ENCODE measurements around the gene DNAJA2.
"Not testable (repeated sequence)": the region's sequence is repeated elsewhere in the genome, so short reads cannot be mapped to it uniquely, and the experiment has no call there.

Gene DNAJA2

DNA sequence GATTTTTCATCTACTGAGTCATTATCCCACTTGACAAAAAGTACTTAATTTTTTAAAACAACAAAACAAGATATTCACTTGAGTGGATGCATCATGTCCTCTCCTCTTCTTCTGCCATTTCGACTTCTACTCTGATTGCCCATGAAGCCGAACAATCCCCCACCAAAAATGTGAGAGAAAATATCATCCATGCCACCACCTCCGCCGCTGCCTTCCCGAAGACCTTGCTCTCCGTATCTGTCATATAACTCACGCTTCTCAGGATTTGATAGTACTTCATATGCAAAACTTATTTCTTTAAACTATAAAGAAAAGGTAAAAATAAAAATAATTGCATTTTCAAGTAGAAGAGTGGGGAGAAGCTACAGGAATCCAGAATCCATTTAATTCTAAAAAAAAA is 2.2 kb downstream of the DNAJA2 start:
- peaks cover 83% of the 10 kb centered on the region for H3K36me3 Mint-ChIP-seq (ENCODE audit: insufficient read depth)
- H3K4me1 Mint-ChIP-seq (ENCODE audit: low read depth in 2 of 2) = peaks cover 31 to 46% of the 10 kb centered on the region in 2 donors
- ATAC-seq (replicated peaks) = no peak

GRCh38 chr16:46970089-46970488 is 3.4 kb downstream of the DNAJA2 start:
- DNase-seq (no peak), ATAC-seq (replicated peaks) (no peak)
- Mint-ChIP-seq H3K36me3 (ENCODE audit: insufficient read depth) (peaks cover 94% of the 10 kb centered on the region), H3K4me1 (ENCODE audit: low read depth in 2 of 2) (peaks cover 31 to 42% of the 10 kb centered on the region in 2 donors), H3K9me3 (no peaks in the 10 kb centered on the region), H3K4me3 (peak overlapping the region in 1 of 2 donors; percentile 40), H3K27ac (no peak overlapping the region), H3K27me3 (no peaks in the 10 kb centered on the region)

More for the DNA sequence above, 2.2 kb downstream of the DNAJA2 start:
- DNase-seq = no peak
- Mint-ChIP-seq H3K27ac (peak overlapping the region; percentile 83 to 99), H3K4me3 (peak overlapping the region; percentile 8 to 90), H3K27me3 (no peaks in the 10 kb centered on the region), H3K9me3 (no peaks in the 10 kb centered on the region)

DNA sequence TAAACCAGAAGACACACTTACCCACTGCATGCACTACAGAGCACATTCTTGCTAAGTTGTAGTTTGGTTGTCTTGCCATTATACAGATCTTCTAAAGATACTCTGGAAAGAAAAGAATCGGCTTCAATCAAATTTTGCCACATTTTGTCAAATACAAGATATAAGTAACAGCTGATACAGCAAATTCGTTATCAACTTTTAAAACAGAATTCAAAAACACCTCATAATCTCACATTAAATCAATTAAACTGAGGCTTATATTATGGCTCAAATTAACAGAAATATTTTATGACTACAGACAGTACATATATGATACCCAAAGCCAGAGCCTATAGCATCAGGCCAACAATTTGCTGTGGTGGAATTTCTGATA is 5.4 kb downstream of the DNAJA2 start:
- ATAC-seq (replicated peaks) (no peak), DNase-seq (no peak)
- no peaks in the 10 kb centered on the region for H3K9me3 Mint-ChIP-seq
- peaks cover 98% of the 10 kb centered on the region for H3K36me3 Mint-ChIP-seq (ENCODE audit: insufficient read depth)
- no peak overlapping the region for H3K4me3 Mint-ChIP-seq
- no peak overlapping the region for H3K27ac Mint-ChIP-seq
- H3K27me3 Mint-ChIP-seq = no peaks in the 10 kb centered on the region
- H3K4me1 Mint-ChIP-seq (ENCODE audit: low read depth in 2 of 2) = peaks cover 25 to 40% of the 10 kb centered on the region in 2 donors

DNA sequence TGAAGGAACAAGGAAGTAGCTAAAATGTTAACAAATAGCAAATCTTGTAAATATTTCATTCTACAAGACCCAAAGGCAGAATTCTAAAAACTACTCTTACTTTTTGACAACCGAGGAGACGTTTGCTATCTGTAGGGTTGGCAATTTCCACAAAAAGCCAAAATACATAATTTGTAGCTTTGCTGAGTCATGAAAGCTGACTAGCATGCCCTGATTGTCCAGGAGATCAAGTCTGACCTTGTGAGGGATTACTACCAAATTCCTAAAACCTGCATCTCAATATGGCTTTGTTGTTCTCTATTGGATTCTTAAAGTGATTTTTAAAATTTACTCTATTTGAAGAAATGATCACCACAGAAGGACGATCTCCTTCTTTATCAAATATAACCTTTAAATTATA is 10.8 kb downstream of the DNAJA2 start:
- H3K36me3 Mint-ChIP-seq (ENCODE audit: insufficient read depth) = peaks cover 100% of the 10 kb centered on the region
- peak overlapping the region; percentile 74 to 95 for H3K27ac Mint-ChIP-seq
- ATAC-seq (replicated peaks) (no peak), DNase-seq (no peak)
- H3K27me3 Mint-ChIP-seq = no peaks in the 10 kb centered on the region
- H3K9me3 Mint-ChIP-seq = no peaks in the 10 kb centered on the region
- peak overlapping the region; percentile 26 to 46 for H3K4me3 Mint-ChIP-seq
- H3K4me1 Mint-ChIP-seq (ENCODE audit: low read depth in 2 of 2) = peaks cover 28 to 32% of the 10 kb centered on the region in 2 donors

DNA sequence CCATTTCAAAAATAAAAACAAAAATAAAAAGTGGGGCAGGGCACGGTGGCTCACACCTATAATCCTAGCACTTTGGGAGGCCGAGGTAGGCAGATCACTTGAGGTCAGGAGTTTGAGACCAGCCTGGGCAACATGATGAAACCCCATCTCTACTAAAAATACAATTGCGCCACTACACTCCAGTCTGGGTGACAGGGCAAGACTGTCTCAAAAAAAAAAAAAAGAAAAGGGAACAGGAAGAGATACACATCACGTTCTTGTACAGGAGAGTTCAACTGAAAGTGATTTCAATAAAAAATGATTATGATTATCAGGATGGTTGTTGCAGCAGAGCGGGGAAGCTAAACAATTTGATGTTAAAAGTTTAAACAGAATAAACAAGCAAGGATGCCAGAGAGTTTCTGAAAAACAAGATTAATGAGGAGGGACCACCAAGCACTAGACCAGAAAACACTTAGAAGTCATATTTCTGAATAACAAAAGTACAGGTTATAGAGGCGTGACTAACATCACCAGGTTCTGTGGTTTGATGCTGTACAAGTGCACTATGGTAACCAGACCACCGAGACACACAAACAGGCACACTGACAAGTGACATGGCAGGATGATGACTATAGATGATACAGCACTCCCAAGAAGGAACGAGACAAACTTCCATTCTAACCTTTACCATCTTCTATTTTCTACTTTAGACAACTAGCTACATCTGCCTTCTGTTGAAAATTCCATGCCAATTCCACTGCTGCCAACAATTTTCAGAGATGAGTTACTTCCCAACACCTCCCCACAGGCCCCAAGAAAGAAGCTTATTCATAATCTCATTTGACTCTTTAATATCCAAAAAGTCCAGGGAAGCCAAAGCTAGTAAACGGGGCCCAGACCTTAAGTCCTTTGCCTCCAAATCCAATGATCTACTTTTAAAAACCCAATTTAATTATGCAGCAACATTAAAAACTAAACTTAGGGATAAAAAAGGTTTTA is 11.8 kb downstream of the DNAJA2 start:
- Mint-ChIP-seq H3K27me3 (no peaks in the 10 kb centered on the region), H3K4me3 (peak overlapping the region; percentile 26 to 46), H3K9me3 (no peaks in the 10 kb centered on the region), H3K4me1 (ENCODE audit: low read depth in 2 of 2) (peaks cover 21 to 26% of the 10 kb centered on the region in 2 donors), H3K36me3 (ENCODE audit: insufficient read depth) (peaks cover 100% of the 10 kb centered on the region), H3K27ac (peak overlapping the region; percentile 74 to 95)
- DNase-seq = peak; percentile 1 to 17 (median 9)
- peak; percentile 96 for ATAC-seq (replicated peaks)

- Mint-ChIP-seq H3K27me3 (no peaks in the 10 kb centered on the region), H3K9me3 (no peaks in the 10 kb centered on the region), H3K4me1 (ENCODE audit: low read depth in 2 of 2) (peaks cover 0 to 2% of the 10 kb centered on the region in 2 donors), H3K4me3 (no peak overlapping the region), H3K27ac (peak overlapping the region in 1 of 2 donors; percentile 11), H3K36me3 (ENCODE audit: insufficient read depth) (peaks cover 64% of the 10 kb centered on the region)
- DNase-seq = no peak
- ATAC-seq (replicated peaks) = no peak
These were observed 18.9 kb downstream of the DNAJA2 start for GRCh38 chr16:46954562-46954961.

GRCh38 chr16:46950009-46950408 is 23.5 kb downstream of the DNAJA2 start:
- ATAC-seq (replicated peaks) (no peak), DNase-seq (no peak)
- Mint-ChIP-seq H3K27ac (peak overlapping the region in 1 of 2 donors; percentile 20), H3K4me1 (ENCODE audit: low read depth in 2 of 2) (no peaks in the 10 kb centered on the region), H3K4me3 (no peak overlapping the region), H3K9me3 (no peaks in the 10 kb centered on the region), H3K36me3 (ENCODE audit: insufficient read depth) (peaks cover 21% of the 10 kb centered on the region), H3K27me3 (no peaks in the 10 kb centered on the region)

DNA sequence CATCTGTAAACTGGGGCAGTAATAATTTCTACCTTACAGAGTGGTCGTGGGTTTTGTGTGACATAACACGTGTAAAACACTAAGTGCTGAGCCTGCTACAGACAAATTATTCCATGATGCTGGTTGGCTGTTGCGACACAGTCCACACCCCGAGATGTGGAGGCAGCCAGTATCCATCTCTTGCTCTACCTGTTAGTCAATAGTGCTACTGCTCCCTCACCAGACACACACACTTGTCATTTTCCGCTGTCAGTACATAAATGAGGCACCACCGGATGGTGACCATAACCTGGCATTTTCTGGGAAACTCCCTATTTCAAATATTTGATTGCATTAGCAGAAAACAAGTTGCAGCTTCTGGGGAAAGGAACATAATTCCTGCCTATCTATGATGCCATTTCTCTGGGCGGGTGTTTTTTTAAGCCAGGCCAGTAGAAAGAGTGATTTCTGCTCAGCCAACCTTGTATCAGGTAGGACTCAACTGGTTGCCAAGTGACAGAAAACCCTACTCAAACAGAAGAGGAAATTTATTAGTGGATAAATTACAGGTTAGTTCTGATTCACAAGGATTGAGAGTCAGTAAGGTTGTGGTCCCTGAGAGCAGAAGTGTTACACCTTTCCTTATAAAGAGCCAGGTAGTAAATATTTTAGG is 24.1 kb downstream of the DNAJA2 start:
- no peaks in the 10 kb centered on the region for H3K27me3 Mint-ChIP-seq
- ATAC-seq (replicated peaks) (peak; percentile 35), DNase-seq (no peak)
- H3K4me1 Mint-ChIP-seq (ENCODE audit: low read depth in 2 of 2) = no peaks in the 10 kb centered on the region
- H3K27ac Mint-ChIP-seq = peak overlapping the region in 1 of 2 donors; percentile 35
- no peak overlapping the region for H3K4me3 Mint-ChIP-seq
- H3K9me3 Mint-ChIP-seq = no peaks in the 10 kb centered on the region
- H3K36me3 Mint-ChIP-seq (ENCODE audit: insufficient read depth) = peaks cover 18% of the 10 kb centered on the region

DNA sequence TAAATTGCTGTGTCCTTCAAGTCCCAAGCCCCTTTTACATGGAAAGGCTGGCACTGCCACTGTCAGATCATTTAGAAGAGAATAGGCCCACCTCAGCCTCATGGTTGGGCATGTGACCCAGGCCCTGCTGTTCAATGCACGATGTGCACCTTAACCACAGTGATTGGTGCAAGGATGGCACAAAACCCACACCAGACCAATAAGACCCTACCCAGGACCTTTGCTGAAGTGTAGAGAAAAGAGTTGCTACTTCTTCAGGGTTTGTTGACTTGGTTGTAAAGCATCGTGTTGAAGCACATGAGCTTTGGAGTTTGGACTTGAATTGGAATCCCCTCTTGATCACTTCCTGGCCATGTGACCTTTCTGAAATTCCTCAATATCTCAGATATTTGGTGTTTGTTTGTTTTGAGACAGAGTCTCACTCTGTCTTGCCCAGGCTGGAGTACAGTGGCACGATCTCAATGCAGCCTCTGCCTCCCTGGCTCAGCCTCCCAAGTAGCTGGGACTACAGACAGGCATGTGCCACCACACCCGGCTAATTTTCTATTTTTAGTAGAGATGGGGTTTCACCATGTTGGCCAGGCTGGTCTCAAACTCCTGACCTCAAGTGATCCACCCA is 24.8 kb downstream of the DNAJA2 start:
- H3K36me3 Mint-ChIP-seq (ENCODE audit: insufficient read depth) = peaks cover 11% of the 10 kb centered on the region
- no peak for DNase-seq
- H3K27ac Mint-ChIP-seq = peak overlapping the region in 1 of 2 donors; percentile 35
- H3K4me1 Mint-ChIP-seq (ENCODE audit: low read depth in 2 of 2) = no peaks in the 10 kb centered on the region
- no peaks in the 10 kb centered on the region for H3K9me3 Mint-ChIP-seq
- no peak for ATAC-seq (replicated peaks)
- no peaks in the 10 kb centered on the region for H3K27me3 Mint-ChIP-seq
- no peak overlapping the region for H3K4me3 Mint-ChIP-seq

GRCh38 chr16:46947900-46948547 is 25.4 kb downstream of the DNAJA2 start:
- DNase-seq (peak; percentile 21 to 41 (median 24)), ATAC-seq (replicated peaks) (peak; percentile 67)
- Mint-ChIP-seq H3K27ac (no peak overlapping the region), H3K36me3 (ENCODE audit: insufficient read depth) (peaks cover 8% of the 10 kb centered on the region), H3K4me3 (no peak overlapping the region), H3K27me3 (no peaks in the 10 kb centered on the region), H3K4me1 (ENCODE audit: low read depth in 2 of 2) (peaks cover 0 to 4% of the 10 kb centered on the region in 2 donors), H3K9me3 (no peaks in the 10 kb centered on the region)

- not testable (repeated sequence) for H3K27ac Mint-ChIP-seq; H3K27me3 Mint-ChIP-seq; H3K4me1 Mint-ChIP-seq (ENCODE audit: low read depth in 2 of 2); ATAC-seq (replicated peaks); H3K36me3 Mint-ChIP-seq (ENCODE audit: insufficient read depth); H3K4me3 Mint-ChIP-seq; H3K9me3 Mint-ChIP-seq; DNase-seq
These were observed 28.8 kb downstream of the DNAJA2 start for GRCh38 chr16:46944713-46945112.

DNA sequence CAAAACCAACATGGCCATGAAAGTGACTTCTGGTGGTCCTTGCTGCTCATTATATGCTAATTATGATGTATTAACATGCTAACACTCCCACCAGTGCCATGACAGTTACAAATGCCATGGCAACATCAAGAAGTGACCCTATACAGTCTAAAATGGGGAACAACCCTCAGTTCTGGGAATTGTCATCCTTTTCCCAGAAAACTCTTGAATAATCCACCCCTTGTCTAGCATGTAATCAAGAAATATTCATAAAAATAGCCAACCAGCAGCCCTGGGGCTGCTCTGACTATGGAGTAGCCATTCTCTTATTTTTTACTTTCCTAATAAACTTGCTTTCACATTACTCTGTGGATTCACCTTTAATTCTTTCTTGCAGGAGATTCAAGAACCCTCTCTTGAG is 35.9 kb downstream of the DNAJA2 start:
- Mint-ChIP-seq H3K27me3 (no peaks in the 10 kb centered on the region), H3K4me3 (no peak overlapping the region), H3K27ac (no peak overlapping the region), H3K9me3 (no peaks in the 10 kb centered on the region), H3K36me3 (ENCODE audit: insufficient read depth) (no peaks in the 10 kb centered on the region), H3K4me1 (ENCODE audit: low read depth in 2 of 2) (no peaks in the 10 kb centered on the region)
- DNase-seq (no peak), ATAC-seq (replicated peaks) (no peak)

- Mint-ChIP-seq H3K36me3 (ENCODE audit: insufficient read depth) (no peaks in the 10 kb centered on the region), H3K4me1 (ENCODE audit: low read depth in 2 of 2) (peaks cover 0 to 3% of the 10 kb centered on the region in 2 donors), H3K27me3 (no peaks in the 10 kb centered on the region), H3K9me3 (no peaks in the 10 kb centered on the region), H3K27ac (no peak overlapping the region), H3K4me3 (no peak overlapping the region)
- no peak for ATAC-seq (replicated peaks)
- DNase-seq = no peak
These were observed 40.7 kb downstream of the DNAJA2 start for GRCh38 chr16:46932802-46933201.

Data from effector memory CD8-positive, alpha-beta T cell (primary cell).